ENCODE results near the gene ATP6V0A4.
"Not testable (repeated sequence)": the region's sequence is repeated elsewhere in the genome, so short reads cannot be mapped to it uniquely, and the experiment has no call there.

ATP6V0A4 gene

DNA sequence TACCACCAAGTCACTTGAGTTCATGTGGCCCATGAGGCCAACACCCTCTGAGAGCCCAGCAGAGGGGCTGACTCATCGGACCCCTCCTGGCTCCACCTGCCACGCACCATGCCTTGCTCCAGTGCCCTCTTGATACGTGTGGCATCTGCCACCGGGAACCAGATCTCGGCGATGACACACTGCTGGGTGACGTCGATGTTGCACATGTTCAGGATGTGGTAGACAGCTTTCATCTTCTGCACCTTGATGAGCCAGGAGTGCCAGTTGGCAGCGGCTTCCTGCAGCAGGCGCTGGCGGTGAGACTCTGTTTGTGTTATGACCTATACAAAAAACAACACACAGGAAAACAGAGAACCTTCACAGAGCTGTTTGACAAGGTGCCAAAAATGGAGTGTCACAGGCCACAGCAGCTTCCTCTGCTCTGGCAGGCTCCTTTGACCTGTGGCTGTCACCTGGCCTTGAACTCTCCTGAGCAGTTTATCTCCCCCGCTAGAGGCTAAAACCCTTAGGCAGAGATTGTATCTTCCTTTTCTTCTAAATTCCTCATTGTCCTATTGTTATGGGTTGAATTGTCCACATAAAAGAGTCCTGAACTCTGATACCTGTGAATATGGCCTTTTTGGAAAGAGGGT is 45.4 kb downstream of the ATP6V0A4 start:
- no peak for FAIRE-seq

DNA sequence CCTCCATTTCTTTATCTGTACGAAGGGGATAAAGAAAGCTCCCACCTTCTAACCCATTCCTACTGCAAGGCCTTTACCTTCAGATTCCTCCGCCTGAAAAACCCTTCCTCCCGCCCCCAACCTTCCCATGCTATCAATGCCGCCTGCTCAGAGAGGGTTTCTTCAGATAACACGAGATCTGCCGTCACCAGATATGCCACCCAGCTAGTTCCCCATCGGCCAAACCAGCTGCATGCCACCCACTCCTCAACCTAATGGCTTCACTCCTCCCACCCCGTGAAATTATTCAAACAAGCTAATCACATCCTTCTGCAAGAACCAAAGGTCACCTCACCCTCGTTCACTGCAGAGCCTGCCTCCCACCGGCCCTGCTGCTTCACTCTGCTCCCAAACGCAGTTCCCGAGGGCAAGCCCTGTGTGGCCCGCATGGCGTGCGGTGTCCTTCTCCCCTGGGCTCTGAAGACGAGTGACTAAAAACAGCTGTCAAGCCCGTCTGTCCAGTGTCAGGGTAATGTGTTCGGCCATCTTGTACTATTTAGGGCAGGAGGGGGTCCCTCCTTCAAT is 47.0 kb downstream of the ATP6V0A4 start:
- DNase-seq (ENCODE audit: low spot score), result no peak
- no peak for FAIRE-seq

More for the DNA sequence above, 45.4 kb downstream of the ATP6V0A4 start:
- peak; percentile 81 for DNase-seq (ENCODE audit: low spot score)

DNA sequence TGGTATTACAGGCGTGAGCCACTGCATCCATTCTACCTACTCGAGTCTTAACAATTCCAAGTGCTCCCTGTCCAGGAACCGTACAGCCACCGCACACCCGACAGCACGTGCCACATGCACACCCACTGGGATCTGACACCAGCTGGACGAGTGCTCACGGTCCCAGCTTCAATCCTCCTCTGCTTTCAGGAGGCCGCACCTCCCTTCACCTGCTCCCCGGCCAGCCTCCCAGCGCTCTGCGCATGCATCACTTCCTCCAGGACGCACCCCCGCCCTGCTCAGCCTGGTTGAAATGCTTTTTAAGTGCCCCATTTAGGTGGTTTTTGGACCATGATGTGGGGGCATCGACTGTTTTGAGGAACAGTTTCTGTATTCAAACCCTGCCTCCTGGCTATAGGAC is 47.5 kb downstream of the ATP6V0A4 start:
- FAIRE-seq (no peak), DNase-seq (ENCODE audit: low spot score) (no peak)

DNA sequence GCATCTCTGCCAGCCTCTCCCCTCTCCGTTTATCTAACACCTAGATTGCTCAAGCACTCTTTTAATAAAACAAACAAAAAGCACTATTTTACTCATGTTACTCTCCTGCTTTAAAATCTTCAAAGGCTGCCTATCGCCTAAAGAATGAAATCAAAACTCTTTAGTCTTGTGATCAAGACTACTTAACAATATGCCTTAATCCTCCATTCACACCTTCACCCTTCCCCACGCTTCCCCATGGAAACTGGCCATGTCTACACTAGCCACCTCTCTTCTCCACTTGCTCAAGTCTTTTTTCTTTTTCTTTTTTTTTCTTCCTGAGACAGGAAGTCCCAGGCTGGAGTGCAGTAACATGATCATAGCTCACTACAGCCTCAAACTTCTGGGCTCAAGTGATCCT is 48.0 kb downstream of the ATP6V0A4 start:
- DNase-seq (ENCODE audit: low spot score) (no peak), FAIRE-seq (no peak)

DNA sequence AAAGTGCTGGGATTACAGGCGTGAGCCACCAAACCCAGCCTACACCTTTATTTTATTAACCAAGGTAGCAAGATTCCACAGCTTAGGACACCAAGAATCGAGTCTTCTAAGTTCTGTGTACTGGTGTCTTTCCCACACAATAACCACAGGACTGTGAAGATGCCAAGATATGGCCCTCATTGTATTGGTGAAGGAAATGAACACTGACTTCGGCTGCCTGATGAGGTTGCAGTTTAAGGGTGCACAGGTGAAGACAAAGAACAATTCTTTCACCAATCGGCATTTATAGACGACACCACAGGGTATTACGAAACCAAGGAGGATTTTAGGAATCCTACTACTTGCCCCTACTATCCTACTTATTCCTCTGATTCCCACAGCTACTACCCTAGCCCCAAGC is 49.3 kb downstream of the ATP6V0A4 start:
- DNase-seq (ENCODE audit: low spot score), result no peak
- no peak for FAIRE-seq

DNA sequence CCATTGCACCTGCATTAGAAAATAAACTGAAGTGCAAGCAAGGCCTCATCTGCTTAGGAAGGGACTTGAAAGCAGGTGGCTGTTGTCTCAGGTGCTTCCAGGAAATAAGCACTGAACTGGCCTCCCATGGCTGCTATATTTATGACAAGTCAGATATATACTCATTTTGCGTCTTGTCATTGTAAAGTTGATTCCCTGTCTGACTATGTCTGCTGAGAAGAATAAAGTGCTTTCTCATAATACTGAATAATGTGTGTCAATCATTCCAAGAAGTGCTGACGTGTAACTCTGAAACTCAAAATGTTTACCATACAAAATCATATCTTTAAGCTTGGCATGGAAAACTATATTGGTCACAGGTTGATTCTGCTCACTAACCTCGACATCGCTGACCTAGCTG is 51.9 kb downstream of the ATP6V0A4 start:
- FAIRE-seq (no peak), DNase-seq (ENCODE audit: low spot score) (no peak)

DNA sequence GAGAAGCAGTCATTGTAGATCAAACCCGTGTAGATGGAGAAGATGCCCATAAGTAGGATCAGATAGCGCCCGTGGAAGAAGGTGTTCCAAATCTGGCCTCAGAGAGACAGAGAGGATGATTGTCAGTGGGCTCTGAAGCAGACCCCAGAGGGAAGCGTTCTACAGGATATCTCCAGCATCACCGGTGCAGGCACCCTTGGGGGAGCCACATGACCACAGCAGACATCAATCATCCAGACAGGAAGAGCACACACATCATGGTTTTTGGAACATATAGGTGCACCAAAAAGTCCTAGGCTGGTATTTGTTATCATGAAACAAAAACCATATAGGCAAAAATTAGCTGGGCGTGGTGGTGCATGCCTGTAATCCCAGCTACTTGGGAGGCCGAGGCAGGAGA is 52.8 kb downstream of the ATP6V0A4 start:
- FAIRE-seq (no peak), DNase-seq (ENCODE audit: low spot score) (no peak)

DNA sequence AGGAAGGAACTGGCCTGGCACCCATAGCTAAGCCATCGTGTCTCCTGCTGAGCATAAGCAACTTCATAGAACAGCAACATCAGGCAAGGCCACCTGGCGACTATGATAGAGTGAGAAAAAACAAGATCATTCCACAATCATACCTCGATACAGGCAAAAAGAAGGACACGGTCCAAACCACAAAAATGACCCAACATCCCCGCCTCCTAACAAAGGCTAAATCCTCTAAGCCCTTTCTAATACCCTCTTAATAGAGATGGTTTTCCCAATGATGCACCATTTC is 56.6 kb downstream of the ATP6V0A4 start:
- DNase-seq (ENCODE audit: low spot score) (no peak), FAIRE-seq (no peak)

DNA sequence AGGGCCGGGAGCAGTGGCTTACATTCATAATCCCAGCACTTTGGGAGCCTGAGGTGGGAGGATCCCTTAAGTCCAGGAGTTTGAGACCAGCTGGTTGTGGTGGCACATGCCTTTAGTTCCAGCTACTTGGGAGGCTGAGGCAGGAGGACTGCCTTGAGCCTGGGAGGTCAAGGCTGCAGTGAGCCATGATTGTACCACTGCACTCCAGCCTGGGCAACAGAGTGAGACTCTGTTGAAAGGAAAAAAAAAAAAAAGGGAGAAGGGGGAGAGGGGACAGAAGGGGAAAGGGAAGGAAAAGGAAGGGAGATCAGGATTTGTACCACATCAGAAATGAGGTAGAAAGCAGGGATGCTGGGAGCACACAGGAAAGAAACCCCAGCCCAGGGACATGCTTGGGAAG is 58.1 kb downstream of the ATP6V0A4 start:
- FAIRE-seq (no peak), DNase-seq (ENCODE audit: low spot score) (no peak)

DNA sequence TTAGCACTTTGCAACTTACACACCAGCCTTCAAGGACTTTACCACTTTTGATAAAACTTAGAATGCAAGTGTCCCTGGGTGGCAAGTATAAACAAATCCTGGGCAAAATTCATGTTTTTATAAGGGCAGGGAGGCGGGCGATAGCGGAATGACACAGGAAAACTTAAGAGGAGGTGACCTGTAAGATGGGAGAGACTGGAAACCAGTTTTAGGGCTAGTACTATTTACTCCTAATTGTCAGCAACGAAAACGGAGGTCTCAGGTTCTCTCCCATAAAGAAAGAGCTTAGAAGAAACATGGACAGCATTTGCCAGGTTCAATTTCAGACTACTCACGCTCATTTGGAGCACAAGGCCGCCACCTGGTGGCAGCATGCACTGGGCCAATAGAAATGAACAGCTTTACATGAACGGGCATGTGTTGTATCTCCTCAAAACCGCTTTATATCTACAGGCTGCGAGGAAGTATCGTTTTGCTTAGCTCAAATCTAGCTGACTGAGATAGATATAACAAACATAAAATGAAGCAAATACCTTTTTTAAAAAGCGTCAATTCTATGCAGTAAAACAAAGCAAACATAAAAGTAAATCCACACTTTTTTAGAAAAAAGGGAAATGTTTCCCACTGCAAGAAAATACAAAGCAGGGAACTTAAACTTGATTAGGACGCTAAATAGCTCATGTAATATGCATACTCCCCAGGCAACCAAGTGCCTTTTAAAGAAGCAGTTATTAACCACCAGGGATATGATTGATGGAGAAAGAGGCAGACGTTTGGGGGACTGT is 59.3 kb downstream of the ATP6V0A4 start:
- no peak for FAIRE-seq

DNA sequence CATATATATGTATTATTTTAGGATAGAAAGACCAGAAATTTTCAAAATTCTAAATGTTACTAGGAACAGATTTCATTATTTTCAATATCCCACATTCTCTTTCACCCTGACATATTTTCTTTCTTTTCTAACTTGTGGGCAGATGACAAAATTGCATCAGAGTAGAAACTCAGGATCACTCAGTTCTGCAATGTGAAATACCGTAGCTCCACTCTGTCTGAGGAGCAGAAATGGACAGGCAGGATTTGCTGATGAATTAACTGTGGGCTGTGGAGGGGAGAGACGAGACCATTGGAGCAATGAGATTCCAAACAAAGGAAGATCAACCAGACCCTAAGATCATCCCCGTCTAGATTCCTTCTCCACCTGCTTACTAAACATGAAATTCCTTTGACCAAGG is 59.9 kb downstream of the ATP6V0A4 start:
- DNase-seq (ENCODE audit: low spot score) (no peak), FAIRE-seq (no peak)

More for the DNA sequence above, 59.3 kb downstream of the ATP6V0A4 start:
- DNase-seq (ENCODE audit: low spot score), result peak; percentile 69

DNA sequence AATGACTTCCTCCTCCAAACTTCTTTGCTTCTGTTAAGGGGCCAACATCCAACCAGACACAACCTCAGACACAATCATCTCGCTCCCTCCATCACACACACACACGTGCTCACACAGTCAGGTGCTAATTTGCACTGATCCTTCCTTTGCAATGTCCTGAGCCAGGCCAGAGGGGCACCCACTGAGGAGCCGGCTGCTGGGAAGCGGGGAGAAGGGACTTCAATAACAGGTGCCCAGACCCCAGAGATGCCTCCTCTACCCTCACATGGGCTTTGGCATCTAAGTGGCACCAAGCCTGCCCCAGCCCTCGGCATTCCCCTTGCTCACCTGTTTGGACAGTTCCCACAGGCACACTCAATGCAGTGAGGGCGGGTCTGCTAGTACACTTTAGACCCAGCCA is 62.6 kb downstream of the ATP6V0A4 start:
- no peak for DNase-seq (ENCODE audit: low spot score)
- FAIRE-seq, result no peak

DNA sequence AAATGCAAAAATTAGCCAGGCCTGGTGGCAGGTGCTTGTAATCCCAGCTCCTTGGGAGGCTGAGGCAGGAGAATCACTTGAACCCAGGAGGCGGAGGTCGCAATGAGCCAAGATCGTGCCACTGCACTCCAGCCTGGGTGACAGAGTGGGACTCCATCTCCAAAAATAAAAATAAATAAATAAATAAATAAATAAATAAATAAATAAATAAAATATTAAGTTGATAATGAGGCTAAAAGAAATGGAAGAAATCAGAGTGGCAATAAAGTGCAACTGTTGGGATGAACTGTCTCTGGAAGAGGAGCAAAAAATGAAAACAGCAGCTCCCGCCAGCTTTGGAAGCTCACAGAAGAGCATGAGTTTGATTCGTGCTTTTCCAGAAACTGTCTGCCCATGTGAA is 66.3 kb downstream of the ATP6V0A4 start:
- FAIRE-seq, result not testable (repeated sequence)

DNA sequence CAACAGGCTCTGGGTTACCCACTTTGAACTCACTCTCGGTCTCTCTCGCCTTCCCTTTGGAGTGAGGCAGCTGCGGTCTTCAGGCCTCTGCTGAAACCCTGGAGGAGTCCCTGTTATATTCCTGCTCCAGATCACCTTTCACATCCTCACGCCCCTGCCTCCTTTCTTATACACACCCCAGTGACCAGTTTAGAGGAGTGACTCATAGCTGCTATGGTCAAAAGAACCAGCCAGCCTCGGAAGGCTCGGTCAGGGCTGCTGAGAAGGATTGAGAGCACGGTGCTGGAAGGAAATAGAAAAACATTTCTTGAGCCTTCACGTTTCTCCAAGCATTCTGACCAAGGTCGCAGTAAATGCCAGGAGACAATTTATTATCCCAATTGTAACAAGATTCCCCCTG is 68.6 kb downstream of the ATP6V0A4 start:
- FAIRE-seq (no peak), DNase-seq (ENCODE audit: low spot score) (no peak)

More for the DNA sequence above, 66.3 kb downstream of the ATP6V0A4 start:
- DNase-seq (ENCODE audit: low spot score), result not testable (repeated sequence)

DNA sequence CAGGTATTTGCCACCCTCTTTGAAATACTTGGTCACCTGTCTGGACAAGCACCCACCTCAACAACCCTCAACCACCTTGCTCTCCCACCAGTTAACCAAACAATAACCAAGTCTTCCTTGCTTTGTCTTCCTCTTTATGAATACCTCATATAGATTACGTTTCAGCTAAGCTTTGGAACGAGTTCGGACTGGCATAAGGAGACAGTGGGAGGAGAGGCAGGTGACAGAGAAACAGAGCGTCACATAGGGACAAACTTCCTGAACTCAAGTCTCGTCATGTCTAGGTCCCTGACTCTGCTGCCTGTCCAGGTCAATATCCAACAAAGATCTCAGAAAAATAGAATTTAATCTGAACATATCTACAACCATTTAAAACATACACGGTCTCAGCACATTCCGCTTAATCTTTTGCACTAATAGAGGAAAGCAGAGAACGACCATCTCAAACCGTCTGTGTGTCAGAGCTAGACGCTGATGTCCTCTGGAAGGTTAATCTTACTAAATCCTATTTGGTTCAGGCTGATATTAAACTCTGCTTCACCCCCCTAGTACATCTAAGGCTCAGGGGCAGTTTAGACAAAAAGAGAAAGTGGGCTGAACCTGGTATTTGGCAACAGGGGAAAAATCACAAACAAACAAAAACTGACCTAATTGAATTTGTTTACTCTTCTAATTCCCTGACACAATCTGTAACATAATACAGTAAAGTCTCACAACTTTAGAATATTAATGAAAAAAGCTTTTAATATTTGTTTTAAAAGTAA is 70.5 kb downstream of the ATP6V0A4 start:
- no peak for FAIRE-seq
- DNase-seq (ENCODE audit: low spot score), result no peak

DNA sequence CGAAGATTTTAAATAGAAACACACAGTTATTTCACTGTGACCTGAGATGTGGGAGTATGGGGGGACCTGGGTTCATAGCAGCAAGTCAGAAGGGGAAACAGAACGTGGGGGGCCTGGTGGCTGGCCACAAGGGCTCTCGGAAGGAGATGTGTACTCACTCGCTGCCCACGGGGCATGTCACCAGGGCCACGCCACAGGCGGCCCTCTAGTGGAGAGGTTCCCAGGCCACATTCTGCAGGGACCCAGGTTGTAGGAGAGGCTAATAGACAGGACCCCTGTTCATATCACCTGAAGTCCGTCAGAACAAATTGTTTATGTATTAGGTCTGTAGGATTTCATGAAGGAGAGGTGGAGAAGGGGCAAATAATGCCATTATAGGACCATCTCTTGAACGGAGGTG is 71.7 kb downstream of the ATP6V0A4 start:
- FAIRE-seq, result no peak
- DNase-seq (ENCODE audit: low spot score), result no peak

DNA sequence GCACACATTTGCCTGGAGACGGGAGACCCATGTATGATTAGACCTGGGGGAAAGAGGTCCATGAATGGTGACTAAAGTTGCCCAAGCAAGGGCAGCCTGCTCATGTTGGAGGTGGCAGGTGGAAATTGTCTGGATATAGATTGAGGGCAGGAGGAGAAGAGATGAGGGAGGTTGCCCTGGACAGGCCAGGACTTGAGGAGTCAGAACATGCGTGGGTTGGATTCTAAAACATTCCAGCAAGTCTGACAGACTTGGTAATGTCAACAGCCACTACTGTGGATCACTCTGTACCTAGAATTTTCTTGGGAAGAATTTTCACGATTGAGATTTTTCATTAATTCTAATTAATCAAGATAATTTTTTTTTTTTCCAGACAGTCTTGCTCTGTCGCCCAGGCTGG is 77.7 kb downstream of the ATP6V0A4 start:
- DNase-seq (ENCODE audit: low spot score), result no peak

DNA sequence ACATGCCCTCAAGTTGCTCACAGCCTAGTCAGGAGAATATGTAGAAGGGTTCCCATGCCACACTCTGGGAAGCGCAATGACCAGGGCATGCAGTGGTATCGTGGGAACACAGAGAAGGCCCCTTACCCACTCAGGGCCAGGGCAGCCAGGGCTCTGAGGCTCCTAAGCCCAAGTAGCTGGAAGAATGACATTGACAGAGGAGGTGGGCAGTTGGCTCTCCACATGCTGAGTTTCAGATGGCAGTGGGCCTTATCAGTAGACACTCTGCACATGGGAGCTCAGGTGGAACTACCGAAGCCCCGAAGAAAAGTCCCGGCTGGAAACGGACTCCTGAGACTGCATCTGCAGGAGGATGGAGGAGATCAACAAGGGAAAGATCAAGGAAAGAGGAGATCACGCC is 81.1 kb downstream of the ATP6V0A4 start:
- DNase-seq (ENCODE audit: low spot score), result no peak
- FAIRE-seq, result no peak

More for the DNA sequence above, 77.7 kb downstream of the ATP6V0A4 start:
- FAIRE-seq, result no peak

DNA sequence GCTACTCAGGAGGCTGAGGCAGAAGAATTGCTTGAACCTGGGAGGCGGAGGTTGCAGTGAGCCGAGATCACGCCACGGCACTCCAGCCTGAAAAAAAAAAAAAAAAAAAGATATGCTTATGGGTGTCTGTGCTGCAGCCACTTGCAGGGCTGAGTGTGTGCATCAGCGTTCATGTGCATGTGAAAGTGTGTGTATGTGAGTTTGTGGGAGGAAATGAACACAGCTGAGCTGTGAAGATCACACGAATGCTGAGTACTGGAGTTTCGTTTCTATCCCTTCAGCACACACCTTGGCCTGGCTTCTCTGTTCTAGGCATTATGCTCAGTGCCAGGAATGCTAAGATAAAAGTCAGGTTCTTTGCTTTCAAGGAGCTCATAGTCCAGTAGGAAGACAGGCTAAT is 84.8 kb downstream of the ATP6V0A4 start:
- DNase-seq (ENCODE audit: low spot score) (no peak), FAIRE-seq (no peak)

DNA sequence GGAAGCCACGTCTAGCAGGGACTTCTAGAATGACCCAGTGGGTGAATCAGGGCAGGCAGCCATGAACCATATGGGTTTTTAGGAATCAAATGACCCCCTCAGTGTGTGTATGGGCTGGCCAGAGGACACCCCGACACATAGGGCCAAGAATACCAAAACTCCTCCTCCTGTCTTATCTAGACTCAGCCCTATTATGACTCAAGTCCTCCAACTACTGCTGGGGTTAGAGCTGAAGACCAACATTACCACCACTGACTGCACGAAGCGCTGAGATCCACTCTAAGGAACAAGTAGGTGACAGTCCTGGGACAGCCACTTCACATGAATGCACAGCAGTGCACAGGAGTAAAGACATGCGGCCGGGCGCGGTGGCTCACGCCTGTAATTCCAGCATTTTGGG is 85.3 kb downstream of the ATP6V0A4 start:
- FAIRE-seq (no peak), DNase-seq (ENCODE audit: low spot score) (no peak)

DNA sequence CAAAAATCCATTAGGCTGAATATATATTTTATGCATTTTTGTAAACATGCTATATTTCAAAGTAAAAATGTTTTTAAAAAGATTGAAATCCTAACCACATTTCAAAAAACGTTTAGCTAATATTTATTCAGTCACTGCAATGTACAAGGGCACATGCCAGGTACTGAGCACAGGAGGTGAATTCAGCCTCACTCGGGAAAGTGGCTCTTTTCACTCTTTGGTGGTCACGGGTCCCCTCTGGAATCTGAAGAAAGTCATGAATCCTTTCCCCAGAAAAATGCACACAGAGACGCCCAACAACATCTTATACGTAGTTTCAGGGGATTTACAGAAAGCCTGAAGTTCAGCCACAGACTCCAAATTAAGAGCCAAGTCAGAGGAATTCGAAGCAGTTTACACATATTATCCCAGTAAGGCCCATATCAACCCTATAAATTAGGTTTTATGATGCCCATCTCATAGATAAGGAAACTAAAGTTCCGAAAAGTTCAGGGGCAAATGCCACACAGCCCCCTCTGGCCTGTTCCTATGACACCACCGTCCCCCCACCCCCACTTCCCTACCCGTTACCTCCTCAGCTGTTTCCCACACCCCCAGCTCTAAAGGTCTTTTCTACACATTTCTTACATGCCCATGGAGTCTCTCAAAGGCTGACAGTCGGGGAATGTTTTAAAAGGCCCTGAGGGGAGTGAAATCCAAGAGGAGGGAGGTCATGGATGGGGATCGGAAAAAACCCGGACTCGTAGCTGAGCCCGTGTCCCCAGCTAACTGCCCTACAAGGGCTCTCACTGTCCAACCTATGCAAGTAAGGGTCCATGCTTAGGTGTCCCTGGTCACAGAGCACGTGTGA is 87.2 kb downstream of the ATP6V0A4 start:
- no peak for FAIRE-seq
- no peak for DNase-seq (ENCODE audit: low spot score)

All from urothelium cell line (cell line).